ENCODE results near the gene ATG9A. TPM values are rescaled to one million over a fixed set of nuclear protein-coding genes. Genes with fewer than 3 reads are reported as not detected.

The ATG9A gene
- total RNA-seq (2022; extraction: Qiagen RNA extraction), result 33.6 to 46.8 TPM (median 45.2 TPM) in 5 replicates

GRCh38 chr2:219229305-219230058 lies at the start of gene ATG9A, which contains the start of gene ANKZF1:
ATG9A (minus strand) TSS chr2:219229636; CDS start chr2:219228024, 1,612 bp downstream.
ANKZF1 (plus strand) TSS chr2:219229806; CDS start chr2:219230258, 452 bp downstream.

GRCh38 chr2:219253753-219254589 lies 24.5 kb upstream of the ATG9A start, which contains the start of gene TUBA4A:
TUBA4A (minus strand) TSS chr2:219253918; CDS start chr2:219253858, 60 bp downstream.

GRCh38 chr2:219252900-219253752 lies 23.7 kb upstream of the ATG9A start, which contains the start of gene TUBA4B:
TUBA4B (plus strand) TSS chr2:219253243; CDS start chr2:219253408, 165 bp downstream.

GRCh38 chr2:219245148-219245898 lies 15.9 kb upstream of the ATG9A start, which contains the start of the genes GLB1L and STK16:
GLB1L (minus strand) TSS chr2:219245444; CDS start chr2:219243573, 1,871 bp downstream.
STK16 (plus strand) TSS chr2:219245479; CDS start chr2:219246000, 521 bp downstream.

GRCh38 chr2:219218732-219219701 lies 10.4 kb downstream of the ATG9A start, which contains the start of gene ABCB6:
ABCB6 (minus strand) TSS chr2:219218958; CDS start chr2:219218673, 285 bp downstream.

GRCh38 chr2:219206328-219207133 lies 22.9 kb downstream of the ATG9A start, which contains the start of gene ZFAND2B:
ZFAND2B (plus strand) TSS chr2:219206782; CDS start chr2:219206988, 206 bp downstream.

GRCh38 chr2:219177552-219178376 lies 51.7 kb downstream of the ATG9A start, which contains the start of gene RETREG2:
RETREG2 (plus strand) TSS chr2:219178275; CDS start chr2:219178353, 78 bp downstream.

GRCh38 chr2:219176818-219177551 lies 52.5 kb downstream of the ATG9A start, which contains the start of gene CNPPD1:
CNPPD1 (minus strand) TSS chr2:219176925; CDS start chr2:219176828, 97 bp downstream.

GRCh38 chr2:219169930-219170654 lies 59.3 kb downstream of the ATG9A start, which contains the start of gene SLC23A3:
SLC23A3 (minus strand) TSS chr2:219170029; CDS start chr2:219169984, 45 bp downstream.

Other genes with a start within 250 kb of the ATG9A start
- 0.20 TPM in 1 of 5 replicates, not detected in the others for gene FEV, start 244.5 kb downstream of the ATG9A start, total RNA-seq (2022; extraction: Qiagen RNA extraction)
- gene CRYBA2, start 236.2 kb downstream of the ATG9A start, total RNA-seq (2022; extraction: Qiagen RNA extraction), result 0.31 TPM in 1 of 5 replicates, not detected in the others
- gene CFAP65, start 188.1 kb downstream of the ATG9A start, total RNA-seq (2022; extraction: Qiagen RNA extraction), result 0.21 to 0.27 TPM (median 0.22 TPM) in 5 replicates
- 0.38 to 0.77 TPM (median 0.54 TPM) in 5 replicates for gene IHH, start 168.7 kb downstream of the ATG9A start, total RNA-seq (2022; extraction: Qiagen RNA extraction)
- gene NHEJ1, start 68.8 kb downstream of the ATG9A start, total RNA-seq (2022; extraction: Qiagen RNA extraction), result 16.7 to 18.7 TPM (median 17.5 TPM) in 5 replicates
- gene SLC23A3, start 59.6 kb downstream of the ATG9A start, total RNA-seq (2022; extraction: Qiagen RNA extraction), result 0.45 to 0.75 TPM (median 0.55 TPM) in 5 replicates
- gene CNPPD1, start 52.7 kb downstream of the ATG9A start, total RNA-seq (2022; extraction: Qiagen RNA extraction), result 35.3 to 42.6 TPM (median 41.4 TPM) in 5 replicates
- 58.6 to 77.6 TPM (median 75.6 TPM) in 5 replicates for gene RETREG2, start 51.4 kb downstream of the ATG9A start, total RNA-seq (2022; extraction: Qiagen RNA extraction)
- gene ZFAND2B, start 22.9 kb downstream of the ATG9A start, total RNA-seq (2022; extraction: Qiagen RNA extraction), result 12.3 to 20.7 TPM (median 19.3 TPM) in 5 replicates
- gene ABCB6, start 10.7 kb downstream of the ATG9A start, total RNA-seq (2022; extraction: Qiagen RNA extraction), result 22.3 to 30.8 TPM (median 27.9 TPM) in 5 replicates
- gene ANKZF1, start 170 bp upstream of the ATG9A start, total RNA-seq (2022; extraction: Qiagen RNA extraction), result 11.5 to 16.9 TPM (median 13.8 TPM) in 5 replicates
- 6.0 to 7.1 TPM (median 6.6 TPM) in 5 replicates for gene GLB1L, start 15.8 kb upstream of the ATG9A start, total RNA-seq (2022; extraction: Qiagen RNA extraction)
- 25.9 to 30.2 TPM (median 28.5 TPM) in 5 replicates for gene STK16, start 15.8 kb upstream of the ATG9A start, total RNA-seq (2022; extraction: Qiagen RNA extraction)
- gene TUBA4B, start 23.6 kb upstream of the ATG9A start, total RNA-seq (2022; extraction: Qiagen RNA extraction), result 0.12 to 0.20 TPM (median 0.16 TPM) in 3 of 5 replicates, not detected in the others
- 250 to 308 TPM (median 286 TPM) in 5 replicates for gene TUBA4A, start 24.3 kb upstream of the ATG9A start, total RNA-seq (2022; extraction: Qiagen RNA extraction)
- gene DNAJB2, start 49.7 kb upstream of the ATG9A start, total RNA-seq (2022; extraction: Qiagen RNA extraction), result 29.5 to 38.9 TPM (median 35.6 TPM) in 5 replicates
- gene PTPRN, start 79.8 kb upstream of the ATG9A start, total RNA-seq (2022; extraction: Qiagen RNA extraction), result 0.97 to 1.8 TPM (median 1.4 TPM) in 5 replicates
- gene RESP18, start 103.1 kb upstream of the ATG9A start, total RNA-seq (2022; extraction: Qiagen RNA extraction), result not detected in 5 replicates
- 52.0 to 63.4 TPM (median 55.8 TPM) in 5 replicates for gene DNPEP, start 158.3 kb upstream of the ATG9A start, total RNA-seq (2022; extraction: Qiagen RNA extraction)
- 0.38 to 0.47 TPM (median 0.45 TPM) in 5 replicates for gene DES, start 188.7 kb upstream of the ATG9A start, total RNA-seq (2022; extraction: Qiagen RNA extraction)
- 7.0 to 12.6 TPM (median 9.4 TPM) in 5 replicates for gene SPEG, start 205.2 kb upstream of the ATG9A start, total RNA-seq (2022; extraction: Qiagen RNA extraction)